HG02759 (cell line): ENCODE measurements around the gene CASR.
A peak's percentile ranks its signal among the peaks of the same experiment; 100 is the strongest.

Experiments
- ATAC-seq: cut with Tn5 transposase; IDR thresholded peaks from one replicate; pipeline ENCODE4 v1.9.1; 2021; ENCODE audit warnings: mild to moderate bottlenecking, moderate library complexity; ENCODE audit not compliant: unreplicated experiment

CASR gene

GRCh38 chr3:122213650-122214049 is 30.2 kb downstream of the CASR start:
- ATAC-seq, result no peak

DNA sequence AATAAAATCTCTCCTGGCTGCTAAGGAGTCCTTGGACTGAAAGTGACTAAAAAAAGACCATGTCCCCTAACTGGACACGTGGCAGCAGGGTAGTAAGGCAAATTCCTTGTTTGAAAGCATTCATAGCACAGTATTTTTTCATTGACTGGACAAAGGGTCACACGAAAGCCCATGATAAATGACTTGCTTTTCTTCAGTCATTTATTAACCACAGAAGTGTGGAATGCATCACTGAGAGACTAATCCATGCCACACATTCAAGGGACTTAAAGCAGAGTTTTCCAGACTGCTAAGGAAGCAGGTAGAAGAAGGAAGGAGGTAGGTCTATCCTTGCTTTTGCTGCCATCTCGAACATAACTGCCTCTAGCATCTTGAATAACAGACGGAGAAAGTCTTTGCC is 31.2 kb downstream of the CASR start:
- ATAC-seq, result no peak

DNA sequence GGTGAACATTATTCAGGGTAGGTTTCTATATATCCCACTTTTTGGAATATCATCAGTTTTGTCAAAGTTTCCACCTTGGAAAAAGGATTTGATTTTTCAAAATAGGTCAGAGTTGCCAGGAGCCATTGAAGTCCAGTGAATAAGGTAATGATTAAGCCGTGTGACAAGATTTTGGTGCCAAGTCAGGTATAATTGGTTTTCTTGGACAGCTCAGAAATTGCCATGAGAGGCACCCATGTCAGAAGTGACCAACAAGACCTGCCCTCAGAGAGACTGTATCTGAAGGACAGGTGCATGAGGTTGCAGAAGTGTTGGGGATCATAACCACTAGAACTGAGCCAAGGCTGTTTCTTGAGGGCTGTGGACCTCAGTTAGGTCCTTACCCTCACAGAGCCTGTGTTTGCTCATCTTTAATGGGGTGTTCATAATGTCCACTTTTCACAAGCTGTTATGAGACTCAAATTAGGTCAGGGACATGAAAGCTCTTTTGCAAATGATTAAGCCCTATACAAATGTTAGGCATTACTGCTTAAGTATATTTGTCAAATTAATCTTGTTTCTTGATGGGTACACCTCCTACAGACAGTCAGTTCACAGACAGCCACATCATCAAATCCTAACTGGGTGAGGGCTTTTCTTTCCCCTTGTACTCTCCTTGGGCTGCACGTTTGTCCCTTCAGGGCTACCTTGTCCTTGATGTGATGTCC is 32.3 kb downstream of the CASR start:
- no peak for ATAC-seq

- ATAC-seq, result no peak
Observed at GRCh38 chr3:122217901-122218300, 34.4 kb downstream of the CASR start.

GRCh38 chr3:122219242-122219872 is 35.9 kb downstream of the CASR start:
- ATAC-seq, result no peak

- no peak for ATAC-seq
Observed at GRCh38 chr3:122227036-122227781, 43.7 kb downstream of the CASR start.

DNA sequence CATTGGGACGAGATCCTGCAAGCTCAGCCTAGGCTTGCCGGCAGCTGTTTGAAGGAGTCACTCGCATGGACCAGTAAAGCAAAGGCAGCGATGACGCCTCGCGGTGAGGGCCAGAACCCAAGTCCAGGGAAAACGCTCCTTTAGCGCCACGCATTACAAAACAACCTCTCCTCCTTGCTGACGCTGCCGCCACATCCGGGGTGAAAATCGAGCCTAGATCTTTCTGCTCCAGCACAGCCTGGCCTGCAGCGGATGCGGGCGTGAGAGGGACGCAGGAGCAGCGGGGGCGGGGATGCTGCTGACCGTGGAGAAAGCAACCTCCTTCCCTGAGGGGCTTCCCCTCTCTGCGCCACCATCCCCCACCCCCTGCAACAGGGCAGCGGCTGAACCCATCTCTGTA is 46.7 kb downstream of the CASR start:
- no peak for ATAC-seq

- ATAC-seq, result no peak
Observed at GRCh38 chr3:122231465-122232157, 48.1 kb downstream of the CASR start.

GRCh38 chr3:122232485-122232884 is 49.0 kb downstream of the CASR start:
- ATAC-seq, result no peak

DNA sequence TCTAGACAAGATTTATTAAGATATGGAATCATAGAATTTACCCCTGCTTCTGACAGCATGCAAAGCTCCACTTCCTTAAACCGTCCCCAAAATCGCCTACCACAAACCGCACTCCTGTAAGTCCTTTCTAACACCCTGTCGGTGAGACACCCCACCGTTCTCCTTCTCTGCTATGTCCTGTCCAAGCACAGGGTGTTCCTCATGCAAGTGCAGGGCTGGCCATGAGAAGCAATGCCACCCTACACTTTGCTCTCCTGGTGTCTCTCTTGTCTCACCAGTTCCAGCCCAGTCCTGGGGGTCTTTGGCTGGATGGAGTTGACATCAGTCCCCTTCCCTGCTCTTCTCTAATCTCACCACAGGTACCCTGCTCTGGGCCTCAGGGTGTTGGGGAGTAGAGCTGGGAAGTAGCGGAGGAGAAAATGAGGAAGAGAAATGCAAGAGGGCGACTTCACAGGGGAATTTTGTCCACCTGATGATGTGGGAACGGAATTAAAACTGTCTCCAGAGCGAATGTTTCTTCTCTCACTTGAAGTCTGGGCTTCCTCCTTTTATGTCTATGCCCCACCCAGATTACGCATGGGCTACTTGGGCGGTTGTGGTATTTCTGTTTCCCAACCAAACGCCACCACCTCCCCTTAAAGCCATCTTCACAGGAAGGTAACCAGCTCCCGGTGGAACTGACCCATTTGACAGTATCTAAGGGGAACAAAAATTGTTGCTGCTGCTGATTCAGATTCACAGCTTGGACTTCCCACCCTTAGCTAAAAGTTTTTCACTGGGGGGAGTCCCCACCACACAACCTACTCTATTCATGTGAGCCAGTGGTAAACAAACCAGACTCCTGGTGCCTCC is 49.9 kb downstream of the CASR start:
- ATAC-seq, result peak; percentile 65

GRCh38 chr3:122234117-122234516 is 50.6 kb downstream of the CASR start:
- no peak for ATAC-seq

DNA sequence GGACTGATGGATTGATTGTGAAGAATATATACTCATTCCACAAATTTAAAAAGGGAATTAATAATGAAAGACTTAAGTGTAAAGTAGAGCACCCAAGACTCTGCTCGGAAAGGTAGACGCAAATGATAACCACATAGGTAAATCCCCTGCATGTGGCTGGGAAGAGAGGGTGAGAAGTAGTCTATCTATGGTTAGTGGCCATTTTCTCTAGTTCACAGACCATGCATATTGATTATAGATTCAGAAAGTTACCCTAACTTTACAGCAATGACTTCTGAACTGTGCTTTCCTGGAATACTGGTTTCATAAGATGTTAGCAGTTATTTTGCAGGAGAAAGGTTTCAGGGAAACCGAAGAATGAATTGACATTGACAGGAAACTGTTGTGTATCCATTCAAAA is 51.7 kb downstream of the CASR start:
- ATAC-seq, result peak; percentile 50

- ATAC-seq, result no peak
Observed at GRCh38 chr3:122239112-122239511, 55.6 kb downstream of the CASR start.

GRCh38 chr3:122245513-122246174 is 62.2 kb downstream of the CASR start:
- ATAC-seq, result no peak

- ATAC-seq, result no peak
Observed at GRCh38 chr3:122246199-122246598, 62.7 kb downstream of the CASR start.

- peak; percentile 8 for ATAC-seq
Observed at GRCh38 chr3:122247087-122247824, 63.8 kb downstream of the CASR start.

GRCh38 chr3:122247825-122248185 is 64.3 kb downstream of the CASR start:
- ATAC-seq, result peak; percentile 70

DNA sequence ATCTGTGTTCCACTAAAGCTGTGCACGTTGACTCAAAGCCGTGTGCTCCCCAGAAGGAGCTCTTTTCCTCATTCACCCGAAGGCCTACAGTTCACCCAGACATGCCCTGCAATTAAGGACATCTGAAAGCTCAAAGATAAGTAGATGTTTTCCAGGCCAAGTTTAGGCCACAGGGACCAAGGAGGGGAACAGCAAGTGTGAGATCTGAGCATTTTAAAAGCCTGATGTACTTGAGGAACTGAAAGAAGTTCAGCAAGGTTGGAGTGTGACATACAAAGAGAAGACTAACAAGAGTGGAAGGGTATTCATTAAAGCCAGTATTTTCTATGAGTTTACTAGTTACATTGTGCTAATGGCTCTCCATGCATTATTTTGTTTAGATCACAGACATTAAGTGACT is 68.0 kb downstream of the CASR start:
- no peak for ATAC-seq

DNA sequence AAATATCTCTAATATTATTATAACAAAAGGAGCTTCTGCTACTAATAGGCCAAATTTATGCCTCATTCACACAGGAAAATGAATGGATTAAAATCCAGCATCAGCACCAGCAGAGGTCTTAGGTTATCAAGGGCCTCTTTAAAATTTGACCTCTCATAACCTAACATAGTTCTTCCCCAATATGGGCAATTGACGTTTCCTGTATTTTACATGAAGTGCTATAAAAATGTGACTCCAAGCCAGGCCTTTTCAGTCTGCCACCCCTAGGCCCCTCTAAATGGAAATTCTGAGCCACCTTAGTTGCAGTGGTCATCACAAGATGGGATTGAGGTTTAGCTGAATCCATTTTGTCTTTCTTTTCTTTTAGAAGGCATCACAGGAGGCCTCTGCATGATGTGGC is 70.1 kb downstream of the CASR start:
- no peak for ATAC-seq
